ENCODE data around the gene KRT23. TPM values are rescaled to one million over a fixed set of nuclear protein-coding genes. Genes with fewer than 3 reads are reported as not detected.

The KRT23 gene
- total RNA-seq, 2 experiments from 2014 or later: not detected

GRCh38 chr17:40914075-40914855 is 23.2 kb downstream of the KRT23 start:
- H3K4me1 Mint-ChIP-seq: peaks cover 1% of the 10 kb centered on the region
- no peak overlapping the region for H3K27ac Mint-ChIP-seq
- CTCF ChIA-PET: interaction anchor here (1.4 kb wide), 1 partner anchor 749 kb away, joined by 5 read pairs; no protein-coding TSS in a partner anchor
- H3K36me3 Mint-ChIP-seq: no peaks in the 10 kb centered on the region
- H3K9me3 Mint-ChIP-seq (ENCODE audit: low read depth): no peaks in the 10 kb centered on the region
- no peak for DNase-seq
- no peak overlapping the region for H3K4me3 Mint-ChIP-seq
- ATAC-seq: no peak
- H3K27me3 Mint-ChIP-seq: peaks cover 29% of the 10 kb centered on the region

- CTCF ChIA-PET: interaction anchor here (2.0 kb wide), 1 partner anchor 637 kb away, joined by 4 read pairs; no protein-coding TSS in a partner anchor
- no peaks in the 10 kb centered on the region for H3K36me3 Mint-ChIP-seq
- no peak overlapping the region for H3K4me3 Mint-ChIP-seq
- no peak for ATAC-seq
- peaks cover 1% of the 10 kb centered on the region for H3K4me1 Mint-ChIP-seq
- peaks cover 39% of the 10 kb centered on the region for H3K27me3 Mint-ChIP-seq
- no peaks in the 10 kb centered on the region for H3K9me3 Mint-ChIP-seq (ENCODE audit: low read depth)
- no peak overlapping the region for H3K27ac Mint-ChIP-seq
- no peak for DNase-seq
These were observed 24.8 kb downstream of the KRT23 start for GRCh38 chr17:40912486-40913210.

GRCh38 chr17:40910441-40910841 is 27.0 kb downstream of the KRT23 start:
- no peak overlapping the region for H3K4me3 Mint-ChIP-seq
- peaks cover 49% of the 10 kb centered on the region for H3K27me3 Mint-ChIP-seq
- H3K36me3 Mint-ChIP-seq: no peaks in the 10 kb centered on the region
- H3K4me1 Mint-ChIP-seq: peaks cover 1% of the 10 kb centered on the region
- DNase-seq (no peak), ATAC-seq (no peak)
- no peaks in the 10 kb centered on the region for H3K9me3 Mint-ChIP-seq (ENCODE audit: low read depth)
- H3K27ac Mint-ChIP-seq: no peak overlapping the region
- CTCF ChIA-PET: interaction anchor here (2.0 to 3.5 kb wide), 3 partner anchors 638 to 753 kb away, joined by 11 to 20 read pairs (median 12); no protein-coding TSS in a partner anchor

- no peak for DNase-seq
- CTCF ChIA-PET: interaction anchor here (0.7 to 3.5 kb wide), 5 partner anchors 413 to 753 kb away, joined by 3 to 20 read pairs (median 11); no protein-coding TSS in a partner anchor
- Mint-ChIP-seq H3K27ac (no peak overlapping the region), H3K4me3 (no peak overlapping the region), H3K9me3 (ENCODE audit: low read depth) (no peaks in the 10 kb centered on the region), H3K4me1 (no peaks in the 10 kb centered on the region), H3K27me3 (peaks cover 49% of the 10 kb centered on the region), H3K36me3 (no peaks in the 10 kb centered on the region)
- no peak for ATAC-seq
These were observed 27.7 kb downstream of the KRT23 start for GRCh38 chr17:40909755-40910154.

GRCh38 chr17:40909351-40909750 is 28.1 kb downstream of the KRT23 start:
- CTCF ChIA-PET: interaction anchor here (0.7 to 3.5 kb wide), 5 partner anchors 413 to 754 kb away, joined by 3 to 20 read pairs (median 11); no protein-coding TSS in a partner anchor
- ATAC-seq (peak; percentile 83), DNase-seq (peak; percentile 70)
- H3K27me3 Mint-ChIP-seq: peaks cover 49% of the 10 kb centered on the region
- no peak overlapping the region for H3K4me3 Mint-ChIP-seq
- no peaks in the 10 kb centered on the region for H3K9me3 Mint-ChIP-seq (ENCODE audit: low read depth)
- H3K27ac Mint-ChIP-seq: no peak overlapping the region
- no peaks in the 10 kb centered on the region for H3K36me3 Mint-ChIP-seq
- no peaks in the 10 kb centered on the region for H3K4me1 Mint-ChIP-seq

GRCh38 chr17:40906613-40907012 is 30.8 kb downstream of the KRT23 start:
- H3K36me3 Mint-ChIP-seq: no peaks in the 10 kb centered on the region
- H3K4me3 Mint-ChIP-seq: no peak overlapping the region
- peaks cover 49% of the 10 kb centered on the region for H3K27me3 Mint-ChIP-seq
- no peak for ATAC-seq
- H3K9me3 Mint-ChIP-seq (ENCODE audit: low read depth): no peaks in the 10 kb centered on the region
- H3K27ac Mint-ChIP-seq: no peak overlapping the region
- peaks cover 10% of the 10 kb centered on the region for H3K4me1 Mint-ChIP-seq
- no peak for DNase-seq
- CTCF ChIA-PET: interaction anchor here (0.7 to 1.0 kb wide), 3 partner anchors 416 to 739 kb away, joined by 3 read pairs; no protein-coding TSS in a partner anchor

- Mint-ChIP-seq H3K27ac (no peak overlapping the region), H3K9me3 (ENCODE audit: low read depth) (no peaks in the 10 kb centered on the region), H3K4me3 (no peak overlapping the region), H3K4me1 (peaks cover 10% of the 10 kb centered on the region), H3K36me3 (no peaks in the 10 kb centered on the region), H3K27me3 (peaks cover 56% of the 10 kb centered on the region)
- ATAC-seq (no peak), DNase-seq (no peak)
- CTCF ChIA-PET: interaction anchor here (1.3 kb wide), 1 partner anchor 21 kb away, joined by 3 read pairs; no protein-coding TSS in a partner anchor
These were observed 32.1 kb downstream of the KRT23 start for GRCh38 chr17:40905370-40905769.

GRCh38 chr17:40903129-40903847 is 34.2 kb downstream of the KRT23 start:
- H3K4me1 Mint-ChIP-seq: peaks cover 10% of the 10 kb centered on the region
- CTCF ChIA-PET: interaction anchor here (1.4 to 3.3 kb wide), 2 partner anchors 46 to 646 kb away, joined by 3 to 13 read pairs; no protein-coding TSS in a partner anchor
- H3K36me3 Mint-ChIP-seq: no peaks in the 10 kb centered on the region
- H3K27me3 Mint-ChIP-seq: peaks cover 50% of the 10 kb centered on the region
- ATAC-seq (no peak), DNase-seq (no peak)
- no peak overlapping the region for H3K27ac Mint-ChIP-seq
- no peak overlapping the region for H3K4me3 Mint-ChIP-seq
- no peaks in the 10 kb centered on the region for H3K9me3 Mint-ChIP-seq (ENCODE audit: low read depth)

GRCh38 chr17:40902498-40902897 is 34.9 kb downstream of the KRT23 start:
- Mint-ChIP-seq H3K27ac (no peak overlapping the region), H3K9me3 (ENCODE audit: low read depth) (no peaks in the 10 kb centered on the region), H3K27me3 (peaks cover 46% of the 10 kb centered on the region), H3K36me3 (no peaks in the 10 kb centered on the region), H3K4me3 (no peak overlapping the region), H3K4me1 (peaks cover 10% of the 10 kb centered on the region)
- ATAC-seq (no peak), DNase-seq (no peak)
- CTCF ChIA-PET: interaction anchor here (0.7 to 3.3 kb wide), 4 partner anchors 45 to 760 kb away, joined by 3 to 13 read pairs (median 3); no protein-coding TSS in a partner anchor

- Mint-ChIP-seq H3K4me1 (peaks cover 10% of the 10 kb centered on the region), H3K4me3 (no peak overlapping the region), H3K27me3 (peaks cover 48% of the 10 kb centered on the region), H3K9me3 (ENCODE audit: low read depth) (no peaks in the 10 kb centered on the region), H3K27ac (no peak overlapping the region), H3K36me3 (no peaks in the 10 kb centered on the region)
- CTCF ChIA-PET: interaction anchor here (0.7 to 3.3 kb wide), 5 partner anchors 24 to 761 kb away, joined by 3 to 13 read pairs (median 3); no protein-coding TSS in a partner anchor
- ATAC-seq (no peak), DNase-seq (no peak)
These were observed 35.4 kb downstream of the KRT23 start for GRCh38 chr17:40901981-40902474.

- no peak overlapping the region for H3K27ac Mint-ChIP-seq
- H3K36me3 Mint-ChIP-seq: no peaks in the 10 kb centered on the region
- peaks cover 42% of the 10 kb centered on the region for H3K27me3 Mint-ChIP-seq
- DNase-seq: no peak
- ATAC-seq: no peak
- CTCF ChIA-PET: interaction anchor here (1.6 kb wide), 1 partner anchor 23 kb away, joined by 3 read pairs; no protein-coding TSS in a partner anchor
- peaks cover 10% of the 10 kb centered on the region for H3K4me1 Mint-ChIP-seq
- H3K4me3 Mint-ChIP-seq: no peak overlapping the region
- H3K9me3 Mint-ChIP-seq (ENCODE audit: low read depth): no peaks in the 10 kb centered on the region
These were observed 36.6 kb downstream of the KRT23 start for GRCh38 chr17:40900809-40901356.

- Mint-ChIP-seq H3K27ac (no peak overlapping the region), H3K4me3 (no peak overlapping the region), H3K4me1 (peaks cover 2% of the 10 kb centered on the region), H3K9me3 (ENCODE audit: low read depth) (no peaks in the 10 kb centered on the region), H3K27me3 (peaks cover 51% of the 10 kb centered on the region), H3K36me3 (no peaks in the 10 kb centered on the region)
- DNase-seq (no peak), ATAC-seq (no peak)
- CTCF ChIA-PET: interaction anchor here (0.8 kb wide), 1 partner anchor 12 kb away, joined by 3 read pairs; the partner anchor contains the start of gene KRT20
These were observed 40.5 kb downstream of the KRT23 start for GRCh38 chr17:40896916-40897455.
